DOHH2 (cell line): ENCODE data around the gene IL10RA.
"Not testable (repeated sequence)": the region's sequence is repeated elsewhere in the genome, so short reads cannot be mapped to it uniquely, and the experiment has no call there.

Experiments used
- H3F3A ChIP-seq: fragments of 200-600 bp; sonication (generic), shearing (Covaris generic); 2 replicates; pipeline ENCODE4 v1.6.0; 2016; ENCODE audit warnings: antibody characterized with exemption, mild to moderate bottlenecking; ENCODE audit not compliant: control insufficient read depth, insufficient read depth
- H3K27ac ChIP-seq: fragments of 200-600 bp; sonication (generic); 2 replicates; pipeline ENCODE4 v1.5.1; 2014; ENCODE audit warnings: low read depth, mild to moderate bottlenecking, low read length, moderate library complexity
- H3K27me3 ChIP-seq: fragments of 200-600 bp; sonication (generic); 2 replicates; pipeline ENCODE4 v1.6.1; 2014; ENCODE audit warnings: mild to moderate bottlenecking, low read length, mixed read lengths; ENCODE audit not compliant: control insufficient read depth
- H3K36me3 ChIP-seq: fragments of 200-600 bp; sonication (generic); 2 replicates; pipeline ENCODE4 v1.6.1; 2014; ENCODE audit warnings: mild to moderate bottlenecking, low read length, moderate library complexity, mixed read lengths; ENCODE audit not compliant: control insufficient read depth
- H3K4me1 ChIP-seq: fragments of 200-600 bp; sonication (generic); 2 replicates; pipeline ENCODE4 v1.6.1; 2014; ENCODE audit warnings: mild to moderate bottlenecking, low read length, mixed read lengths; ENCODE audit not compliant: control insufficient read depth
- H3K4me2 ChIP-seq: fragments of 200-600 bp; sonication (generic); 2 replicates; pipeline ENCODE4 v1.6.0; 2014; ENCODE audit warnings: mild to moderate bottlenecking, low read length, moderate library complexity
- H3K4me3 ChIP-seq: fragments of 200-600 bp; sonication (generic); 2 replicates; pipeline ENCODE4 v1.5.1; 2014; ENCODE audit warnings: mild to moderate bottlenecking, low read length, mixed read lengths
- H3K79me2 ChIP-seq: fragments of 200-600 bp; sonication (generic); 2 replicates; pipeline ENCODE4 v1.6.1; 2014; ENCODE audit warnings: mild to moderate bottlenecking, low read length, mixed read lengths; ENCODE audit not compliant: control insufficient read depth
- H3K9me2 ChIP-seq: fragments of 200-600 bp; sonication (generic); replicated peaks from 2 replicates; pipeline ENCODE4 v1.6.1; 2014; ENCODE audit warnings: mild to moderate bottlenecking, low read length, mixed read lengths; ENCODE audit not compliant: control insufficient read depth
- H3K9me3 ChIP-seq: fragments of 200-600 bp; sonication (generic); 2 replicates; pipeline ENCODE4 v1.6.1; 2014; ENCODE audit warnings: antibody characterized with exemption, low read length, mixed read lengths; ENCODE audit not compliant: control insufficient read depth, insufficient read depth
- H4K20me1 ChIP-seq: fragments of 200-600 bp; sonication (generic); 2 replicates; pipeline ENCODE4 v1.6.0; 2014; ENCODE audit warnings: low read depth, mild to moderate bottlenecking, antibody characterized with exemption, low read length, moderate library complexity; ENCODE audit not compliant: control insufficient read depth, insufficient read depth
- CTCF ChIP-seq: fragments of 200-600 bp; sonication (generic); IDR thresholded peaks from one replicate; pipeline ENCODE4 v1.5.1; 2014; ENCODE audit warnings: antibody characterized with exemption, mild to moderate bottlenecking, low read depth, low read length; ENCODE audit not compliant: poor library complexity, severe bottlenecking
- EZH2phosphoT487 ChIP-seq: fragments of 200-600 bp; sonication (generic); IDR thresholded peaks from 2 replicates; pipeline ENCODE4 v1.6.1; 2017; ENCODE audit warnings: borderline replicate concordance, mild to moderate bottlenecking, antibody characterized with exemption, low read length, moderate library complexity, mixed read lengths

The IL10RA gene

GRCh38 chr11:118006153-118006534 is 19.9 kb downstream of the IL10RA start:
- peak overlapping the region; percentile 73 for H3K4me2 ChIP-seq
- H3K4me1 ChIP-seq: peaks cover 99% of the 10 kb centered on the region
- H3K27ac ChIP-seq: peak overlapping the region; percentile 99

DNA sequence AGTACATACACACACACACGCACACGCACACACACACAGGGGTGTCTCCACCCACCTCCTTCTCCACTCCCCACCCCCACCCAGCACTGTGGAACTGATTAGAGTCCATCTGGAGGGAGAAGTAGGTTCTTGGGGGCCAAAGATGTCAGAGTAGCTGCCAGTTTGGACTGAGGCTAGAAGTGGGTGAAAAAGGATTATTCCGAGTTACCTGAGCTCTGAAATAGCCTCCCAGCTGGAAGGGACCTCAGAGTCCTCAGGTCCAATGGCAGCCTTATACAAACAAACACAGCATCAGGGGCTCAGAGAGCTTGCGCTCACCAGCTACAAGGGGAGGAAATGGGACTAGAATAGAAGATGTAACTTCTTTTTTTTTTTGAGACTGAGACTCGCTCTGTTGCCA is 20.8 kb downstream of the IL10RA start:
- TF ChIP-seq EZH2phosphoT487: no peak
- TF ChIP-seq CTCF: no peak
- no peaks in the 10 kb centered on the region for H3K9me2 ChIP-seq
- peaks cover 99% of the 10 kb centered on the region for H3K4me1 ChIP-seq
- peaks cover 11% of the 10 kb centered on the region for H3K36me3 ChIP-seq
- peaks cover 57% of the 10 kb centered on the region for H3F3A ChIP-seq
- peak overlapping the region; percentile 99 for H3K27ac ChIP-seq
- H4K20me1 ChIP-seq: no peaks in the 10 kb centered on the region
- H3K4me3 ChIP-seq: peak overlapping the region; percentile 65
- H3K27me3 ChIP-seq: no peaks in the 10 kb centered on the region
- no peaks in the 10 kb centered on the region for H3K79me2 ChIP-seq
- H3K9me3 ChIP-seq: no peaks in the 10 kb centered on the region
- peak overlapping the region; percentile 73 for H3K4me2 ChIP-seq

More at GRCh38 chr11:118006153-118006534, 19.9 kb downstream of the IL10RA start:
- 0 out of 2 replicates have a peak, but pooled peaks cover 3% of the 10 kb centered on the region for H3K79me2 ChIP-seq
- peaks cover 18% of the 10 kb centered on the region for H3K36me3 ChIP-seq
- no peaks in the 10 kb centered on the region for H3K9me3 ChIP-seq
- H3K9me2 ChIP-seq: no peaks in the 10 kb centered on the region
- TF ChIP-seq CTCF (no peak), EZH2phosphoT487 (no peak)
- H3K27me3 ChIP-seq: no peaks in the 10 kb centered on the region
- no peaks in the 10 kb centered on the region for H4K20me1 ChIP-seq
- peak overlapping the region; percentile 65 for H3K4me3 ChIP-seq
- peaks cover 53% of the 10 kb centered on the region for H3F3A ChIP-seq

- peaks cover 99% of the 10 kb centered on the region for H3K4me1 ChIP-seq
- H3K9me3 ChIP-seq, H3K36me3 ChIP-seq, H3K79me2 ChIP-seq, H3K9me2 ChIP-seq, H4K20me1 ChIP-seq, H3K27me3 ChIP-seq: not testable (repeated sequence)
- H3K27ac ChIP-seq: peak overlapping the region; percentile 99
- peak overlapping the region; percentile 73 for H3K4me2 ChIP-seq
- H3F3A ChIP-seq: peaks cover 60% of the 10 kb centered on the region
- H3K4me3 ChIP-seq: peak overlapping the region; percentile 65
These were observed 21.5 kb downstream of the IL10RA start for GRCh38 chr11:118007563-118008270.

- peaks cover 5% of the 10 kb centered on the region; the same call in 1 of the 2 replicates for H3K36me3 ChIP-seq
- H3K4me2 ChIP-seq: peak overlapping the region; percentile 73
- H3K27me3 ChIP-seq: no peaks in the 10 kb centered on the region
- H3K4me1 ChIP-seq: peaks cover 97% of the 10 kb centered on the region
- H3K9me3 ChIP-seq: no peaks in the 10 kb centered on the region
- TF ChIP-seq CTCF: no peak
- TF ChIP-seq EZH2phosphoT487: no peak
- no peaks in the 10 kb centered on the region for H4K20me1 ChIP-seq
- peaks cover 59% of the 10 kb centered on the region for H3F3A ChIP-seq
- no peaks in the 10 kb centered on the region for H3K9me2 ChIP-seq
- H3K27ac ChIP-seq: peak overlapping the region; percentile 99
- no peaks in the 10 kb centered on the region for H3K79me2 ChIP-seq
- peak overlapping the region; percentile 65 for H3K4me3 ChIP-seq
These were observed 22.2 kb downstream of the IL10RA start for GRCh38 chr11:118008271-118008911.
